HL-60 (cell line): ENCODE measurements around the gene CGB1.

Experiments
- GABPA ChIP-seq: IDR thresholded peaks from 2 replicates; pipeline ENCODE4 v1.6.1; 2012; ENCODE audit warnings: low read depth
- POLR2AphosphoS5 ChIP-seq: IDR thresholded peaks from 2 replicates; pipeline ENCODE4 v1.6.1; 2012; ENCODE audit warnings: low read depth
- SPI1 ChIP-seq: IDR thresholded peaks from 2 replicates; pipeline ENCODE4 v1.6.1; 2012; ENCODE audit warnings: low read depth, mild to moderate bottlenecking, borderline replicate concordance
- TF ChIP-seq, protein P1 (sequence below): IDR thresholded peaks from one replicate; pipeline ENCODE4 v1.5.1; 2011; ENCODE audit warnings: low read length, control low read depth, inconsistent platforms; ENCODE audit not compliant: insufficient read depth
- TF ChIP-seq, protein P2 (sequence below): IDR thresholded peaks from 2 replicates; pipeline ENCODE4 v1.6.1; 2012; ENCODE audit warnings: low read depth; ENCODE audit not compliant: insufficient replicate concordance

DNA sequence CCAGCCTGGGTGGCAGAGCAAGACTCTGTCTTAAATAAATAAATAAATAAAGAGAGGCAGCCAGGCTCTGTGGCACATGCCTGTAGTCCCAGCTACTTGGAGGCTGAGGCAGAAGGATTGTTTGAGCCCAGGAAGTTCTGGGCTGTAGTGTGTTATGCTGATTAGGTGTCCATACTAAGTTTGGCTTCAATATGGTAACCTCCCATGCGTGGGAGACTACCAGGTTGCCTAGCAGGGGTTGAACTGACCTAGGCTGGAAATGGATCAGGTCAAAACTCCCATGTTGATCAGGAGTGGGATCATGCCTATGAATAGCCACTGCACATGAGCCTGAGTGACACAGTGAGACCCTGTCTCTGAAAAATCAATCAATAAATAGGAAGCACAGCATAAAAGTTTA lies 44.6 kb upstream of the CGB1 start:
- TF ChIP-seq, protein P1, sequence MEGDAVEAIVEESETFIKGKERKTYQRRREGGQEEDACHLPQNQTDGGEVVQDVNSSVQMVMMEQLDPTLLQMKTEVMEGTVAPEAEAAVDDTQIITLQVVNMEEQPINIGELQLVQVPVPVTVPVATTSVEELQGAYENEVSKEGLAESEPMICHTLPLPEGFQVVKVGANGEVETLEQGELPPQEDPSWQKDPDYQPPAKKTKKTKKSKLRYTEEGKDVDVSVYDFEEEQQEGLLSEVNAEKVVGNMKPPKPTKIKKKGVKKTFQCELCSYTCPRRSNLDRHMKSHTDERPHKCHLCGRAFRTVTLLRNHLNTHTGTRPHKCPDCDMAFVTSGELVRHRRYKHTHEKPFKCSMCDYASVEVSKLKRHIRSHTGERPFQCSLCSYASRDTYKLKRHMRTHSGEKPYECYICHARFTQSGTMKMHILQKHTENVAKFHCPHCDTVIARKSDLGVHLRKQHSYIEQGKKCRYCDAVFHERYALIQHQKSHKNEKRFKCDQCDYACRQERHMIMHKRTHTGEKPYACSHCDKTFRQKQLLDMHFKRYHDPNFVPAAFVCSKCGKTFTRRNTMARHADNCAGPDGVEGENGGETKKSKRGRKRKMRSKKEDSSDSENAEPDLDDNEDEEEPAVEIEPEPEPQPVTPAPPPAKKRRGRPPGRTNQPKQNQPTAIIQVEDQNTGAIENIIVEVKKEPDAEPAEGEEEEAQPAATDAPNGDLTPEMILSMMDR: no peak
- TF ChIP-seq, protein P2, sequence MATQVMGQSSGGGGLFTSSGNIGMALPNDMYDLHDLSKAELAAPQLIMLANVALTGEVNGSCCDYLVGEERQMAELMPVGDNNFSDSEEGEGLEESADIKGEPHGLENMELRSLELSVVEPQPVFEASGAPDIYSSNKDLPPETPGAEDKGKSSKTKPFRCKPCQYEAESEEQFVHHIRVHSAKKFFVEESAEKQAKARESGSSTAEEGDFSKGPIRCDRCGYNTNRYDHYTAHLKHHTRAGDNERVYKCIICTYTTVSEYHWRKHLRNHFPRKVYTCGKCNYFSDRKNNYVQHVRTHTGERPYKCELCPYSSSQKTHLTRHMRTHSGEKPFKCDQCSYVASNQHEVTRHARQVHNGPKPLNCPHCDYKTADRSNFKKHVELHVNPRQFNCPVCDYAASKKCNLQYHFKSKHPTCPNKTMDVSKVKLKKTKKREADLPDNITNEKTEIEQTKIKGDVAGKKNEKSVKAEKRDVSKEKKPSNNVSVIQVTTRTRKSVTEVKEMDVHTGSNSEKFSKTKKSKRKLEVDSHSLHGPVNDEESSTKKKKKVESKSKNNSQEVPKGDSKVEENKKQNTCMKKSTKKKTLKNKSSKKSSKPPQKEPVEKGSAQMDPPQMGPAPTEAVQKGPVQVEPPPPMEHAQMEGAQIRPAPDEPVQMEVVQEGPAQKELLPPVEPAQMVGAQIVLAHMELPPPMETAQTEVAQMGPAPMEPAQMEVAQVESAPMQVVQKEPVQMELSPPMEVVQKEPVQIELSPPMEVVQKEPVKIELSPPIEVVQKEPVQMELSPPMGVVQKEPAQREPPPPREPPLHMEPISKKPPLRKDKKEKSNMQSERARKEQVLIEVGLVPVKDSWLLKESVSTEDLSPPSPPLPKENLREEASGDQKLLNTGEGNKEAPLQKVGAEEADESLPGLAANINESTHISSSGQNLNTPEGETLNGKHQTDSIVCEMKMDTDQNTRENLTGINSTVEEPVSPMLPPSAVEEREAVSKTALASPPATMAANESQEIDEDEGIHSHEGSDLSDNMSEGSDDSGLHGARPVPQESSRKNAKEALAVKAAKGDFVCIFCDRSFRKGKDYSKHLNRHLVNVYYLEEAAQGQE: no peak
- TF ChIP-seq POLR2AphosphoS5 (no peak), SPI1 (no peak), GABPA (no peak)
